Measurements from ENCODE around the gene SBF2. TPM values are rescaled to one million over a fixed set of nuclear protein-coding genes. Genes with fewer than 3 reads are reported as not detected.

SBF2 gene
- total RNA-seq, 1 donor: 61.2 TPM

GRCh38 chr11:9982796-9983579 is 311.0 kb downstream of the SBF2 start:
- no peak overlapping the region for H2AFZ ChIP-seq (ENCODE audit: low read length)
- H3K4me1 ChIP-seq (ENCODE audit: insufficient read depth, low read length): peaks cover 25% of the 10 kb centered on the region
- no peaks in the 10 kb centered on the region for H3K27me3 ChIP-seq (ENCODE audit: insufficient read depth, low read length)
- TF ChIP-seq CTCF (IDR thresholded peaks at IDR 0.05; ENCODE audit: extremely low read depth, low read depth, low read length): no peak
- H3K4me2 ChIP-seq (ENCODE audit: insufficient read depth, low read length): peak overlapping the region; percentile 71
- peak overlapping the region; percentile 54 for H3K27ac ChIP-seq (ENCODE audit: low read depth, low read length)
- DNase-seq (ENCODE audit: insufficient read length, low spot score, missing footprints): no peak
- H3K4me3 ChIP-seq (ENCODE audit: insufficient read depth, low read length): no peak overlapping the region
- peaks cover 3% of the 10 kb centered on the region for H3K79me2 ChIP-seq (ENCODE audit: insufficient read depth, low read length)
- no peaks in the 10 kb centered on the region for H4K20me1 ChIP-seq (ENCODE audit: insufficient read depth, low read length)
- no peaks in the 10 kb centered on the region for H3K36me3 ChIP-seq (ENCODE audit: insufficient read depth, low read length)
- H3K9me3 ChIP-seq (ENCODE audit: low read depth, low read length): no peaks in the 10 kb centered on the region

GRCh38 chr11:9982127-9982795 is 311.8 kb downstream of the SBF2 start:
- H4K20me1 ChIP-seq (ENCODE audit: insufficient read depth, low read length): no peaks in the 10 kb centered on the region
- H3K9me3 ChIP-seq (ENCODE audit: low read depth, low read length): no peaks in the 10 kb centered on the region
- peaks cover 31% of the 10 kb centered on the region for H3K4me1 ChIP-seq (ENCODE audit: insufficient read depth, low read length)
- peak overlapping the region; percentile 54 for H3K27ac ChIP-seq (ENCODE audit: low read depth, low read length)
- H2AFZ ChIP-seq (ENCODE audit: low read length): no peak overlapping the region
- DNase-seq (ENCODE audit: insufficient read length, low spot score, missing footprints): peak; percentile 86
- no peaks in the 10 kb centered on the region for H3K36me3 ChIP-seq (ENCODE audit: insufficient read depth, low read length)
- no peak for TF ChIP-seq CTCF (IDR thresholded peaks at IDR 0.05; ENCODE audit: extremely low read depth, low read depth, low read length)
- peak overlapping the region; percentile 34 for H3K4me3 ChIP-seq (ENCODE audit: insufficient read depth, low read length)
- peaks cover 3% of the 10 kb centered on the region for H3K79me2 ChIP-seq (ENCODE audit: insufficient read depth, low read length)
- H3K4me2 ChIP-seq (ENCODE audit: insufficient read depth, low read length): peak overlapping the region; percentile 71
- H3K27me3 ChIP-seq (ENCODE audit: insufficient read depth, low read length): no peaks in the 10 kb centered on the region

GRCh38 chr11:9980931-9981330 is 313.1 kb downstream of the SBF2 start:
- no peak overlapping the region for H3K27ac ChIP-seq (ENCODE audit: low read depth, low read length)
- no peak overlapping the region for H2AFZ ChIP-seq (ENCODE audit: low read length)
- DNase-seq (ENCODE audit: insufficient read length, low spot score, missing footprints): no peak
- H4K20me1 ChIP-seq (ENCODE audit: insufficient read depth, low read length): no peaks in the 10 kb centered on the region
- H3K27me3 ChIP-seq (ENCODE audit: insufficient read depth, low read length): no peaks in the 10 kb centered on the region
- TF ChIP-seq CTCF (IDR thresholded peaks at IDR 0.05; ENCODE audit: extremely low read depth, low read depth, low read length): no peak
- peaks cover 3% of the 10 kb centered on the region for H3K79me2 ChIP-seq (ENCODE audit: insufficient read depth, low read length)
- H3K9me3 ChIP-seq (ENCODE audit: low read depth, low read length): no peaks in the 10 kb centered on the region
- H3K36me3 ChIP-seq (ENCODE audit: insufficient read depth, low read length): no peaks in the 10 kb centered on the region
- peaks cover 32% of the 10 kb centered on the region for H3K4me1 ChIP-seq (ENCODE audit: insufficient read depth, low read length)
- no peak overlapping the region for H3K4me3 ChIP-seq (ENCODE audit: insufficient read depth, low read length)
- peak overlapping the region; percentile 71 for H3K4me2 ChIP-seq (ENCODE audit: insufficient read depth, low read length)

- peak; percentile 29 for DNase-seq (ENCODE audit: insufficient read length, low spot score, missing footprints)
- no peak overlapping the region for H2AFZ ChIP-seq (ENCODE audit: low read length)
- no peaks in the 10 kb centered on the region for H3K79me2 ChIP-seq (ENCODE audit: insufficient read depth, low read length)
- H3K9me3 ChIP-seq (ENCODE audit: low read depth, low read length): no peaks in the 10 kb centered on the region
- no peaks in the 10 kb centered on the region for H4K20me1 ChIP-seq (ENCODE audit: insufficient read depth, low read length)
- H3K4me1 ChIP-seq (ENCODE audit: insufficient read depth, low read length): peaks cover 26% of the 10 kb centered on the region
- no peaks in the 10 kb centered on the region for H3K36me3 ChIP-seq (ENCODE audit: insufficient read depth, low read length)
- no peak overlapping the region for H3K4me2 ChIP-seq (ENCODE audit: insufficient read depth, low read length)
- no peak overlapping the region for H3K27ac ChIP-seq (ENCODE audit: low read depth, low read length)
- H3K4me3 ChIP-seq (ENCODE audit: insufficient read depth, low read length): no peak overlapping the region
- TF ChIP-seq CTCF (IDR thresholded peaks at IDR 0.05; ENCODE audit: extremely low read depth, low read depth, low read length): no peak
- no peaks in the 10 kb centered on the region for H3K27me3 ChIP-seq (ENCODE audit: insufficient read depth, low read length)
Measured at GRCh38 chr11:9977554-9977953, 316.5 kb downstream of the SBF2 start.

Measured in osteoblast (primary cell).